H1 (cell line): Measurements from ENCODE around the gene ANKFN1.

ENCODE experiments used
- ATF3 ChIP-seq: IDR thresholded peaks from 2 replicates; pipeline ENCODE4 v1.6.1; 2011; ENCODE audit warnings: low read depth, mild to moderate bottlenecking, low read length; ENCODE audit not compliant: insufficient read depth
- BCL11A ChIP-seq, 2 experiments: IDR thresholded peaks; one replicate each; pipeline ENCODE4 v1.6.1; 2011; ENCODE audit warnings: low read depth in 2 of 2, low read length in 2 of 2, mild to moderate bottlenecking in 2 of 2
- CREB1 ChIP-seq: IDR thresholded peaks from 2 replicates; pipeline ENCODE4 v1.6.1; 2012; ENCODE audit warnings: inconsistent platforms
- CTCF ChIP-seq, 3 experiments: IDR thresholded peaks; 1 replicate in 2 of 3; 2 replicates in 1 of 3; pipeline versions ENCODE4 v1.5.1 to v1.6.1; 2011; ENCODE audit warnings: low read length in 3 of 3, mild to moderate bottlenecking in 3 of 3, inconsistent platforms in 2 of 3, low read depth in 1 of 3, moderate library complexity in 1 of 3; ENCODE audit not compliant: insufficient read depth in 1 of 3; ENCODE audit errors: control extremely low read depth in 1 of 3
- EZH2 ChIP-seq: fragments of 200-600 bp; sonication (generic); IDR thresholded peaks from 2 replicates; pipeline ENCODE4 v1.7.1; 2012; ENCODE audit warnings: low read depth, mild to moderate bottlenecking, moderate library complexity, low read length, inconsistent platforms; ENCODE audit not compliant: severe bottlenecking
- GABPA ChIP-seq: IDR thresholded peaks from 2 replicates; pipeline ENCODE4 v1.6.1; 2011; ENCODE audit warnings: mild to moderate bottlenecking, low read length, moderate library complexity, borderline replicate concordance; ENCODE audit not compliant: insufficient read depth
- KDM1A ChIP-seq: fragments of 200-600, 300-600 bp; sonication (generic); IDR thresholded peaks from 2 replicates; pipeline ENCODE4 v1.7.1; 2016; ENCODE audit warnings: mild to moderate bottlenecking, low read length, borderline replicate concordance
- MAFK ChIP-seq: IDR thresholded peaks from 2 replicates; pipeline ENCODE4 v1.6.1; 2012; ENCODE audit warnings: low read depth, mild to moderate bottlenecking, improper control_type of control experiment, low read length
- NRF1 ChIP-seq: IDR thresholded peaks from 2 replicates; pipeline ENCODE4 v1.6.1; 2011; ENCODE audit warnings: mild to moderate bottlenecking, low read depth, low read length, improper control_type of control experiment
- POLR2A ChIP-seq, 2 experiments: IDR thresholded peaks; 1 replicate in 1 of 2; 2 replicates in 1 of 2; pipeline ENCODE4 v1.6.1; 2011; ENCODE audit warnings: low read depth in 2 of 2, low read length in 2 of 2, mild to moderate bottlenecking in 2 of 2; ENCODE audit errors: control extremely low read depth in 1 of 2
- POLR2AphosphoS5 ChIP-seq: IDR thresholded peaks from 2 replicates; pipeline ENCODE4 v1.6.1; 2011; ENCODE audit warnings: low read depth, low read length
- RFX5 ChIP-seq: IDR thresholded peaks from 2 replicates; pipeline ENCODE4 v1.6.1; 2011; ENCODE audit warnings: low read depth, low read length, improper control_type of control experiment, borderline replicate concordance
- SIN3A ChIP-seq, 2 experiments: IDR thresholded peaks in 1 of 2; conservative IDR thresholded peaks in 1 of 2; 2 replicates each; pipeline ENCODE4 v1.6.1; 2011 to 2012; ENCODE audit warnings: low read length in 2 of 2, improper control_type of control experiment in 1 of 2, low read depth in 1 of 2, mild to moderate bottlenecking in 1 of 2
- TAF1 ChIP-seq: IDR thresholded peaks from 2 replicates; pipeline ENCODE4 v1.6.1; 2011; ENCODE audit warnings: mild to moderate bottlenecking, low read depth, low read length

- TF ChIP-seq EZH2, result no peak
- no peak for TF ChIP-seq POLR2A (IDR thresholded peaks at IDR 0.05; ENCODE audit: control extremely low read depth in 1 of 2, low read depth in 2 of 2, low read length in 2 of 2)
- TF ChIP-seq MAFK, result no peak
- TF ChIP-seq TAF1, result no peak
- no peak for TF ChIP-seq RFX5
- no peak for TF ChIP-seq CTCF (IDR thresholded peaks at IDR 0.05; ENCODE audit: control extremely low read depth in 1 of 3, insufficient read depth in 1 of 3, low read depth in 1 of 3, low read length in 3 of 3)
- no peak for TF ChIP-seq KDM1A
- TF ChIP-seq BCL11A (IDR thresholded peaks at IDR 0.05; ENCODE audit: low read depth in 2 of 2, low read length in 2 of 2), result no peak
- TF ChIP-seq GABPA, result no peak
- TF ChIP-seq SIN3A (conservative IDR thresholded peaks at IDR 0.05 in 1 of 2, IDR thresholded peaks at IDR 0.05 in 1 of 2; ENCODE audit: low read depth in 1 of 2, low read length in 2 of 2), result no peak
- TF ChIP-seq POLR2AphosphoS5, result no peak
- no peak for TF ChIP-seq NRF1
- TF ChIP-seq ATF3, result no peak
- no peak for TF ChIP-seq CREB1
These were observed 131.2 kb downstream of the ANKFN1 start for GRCh38 chr17:56284482-56284881.
